ENCODE measurements around the gene CTCFL. TPM values are rescaled to one million over a fixed set of nuclear protein-coding genes. Genes with fewer than 3 reads are reported as not detected.

CTCFL gene
- total RNA-seq, 1 donor from 2014 or later: 0.21 TPM

- DNase-seq (ENCODE audit: low spot score): no peak
- Mint-ChIP-seq H3K27ac (ENCODE audit: unreplicated experiment) (no peak overlapping the region), H3K36me3 (ENCODE audit: low read depth, unreplicated experiment) (no peaks in the 10 kb centered on the region), H3K4me1 (ENCODE audit: unreplicated experiment) (peaks cover 6% of the 10 kb centered on the region), H3K4me3 (ENCODE audit: unreplicated experiment) (no peak overlapping the region), H3K9me3 (ENCODE audit: unreplicated experiment) (no peaks in the 10 kb centered on the region), H3K27me3 (ENCODE audit: unreplicated experiment) (no peaks in the 10 kb centered on the region)
- TF ChIP-seq, protein P1, sequence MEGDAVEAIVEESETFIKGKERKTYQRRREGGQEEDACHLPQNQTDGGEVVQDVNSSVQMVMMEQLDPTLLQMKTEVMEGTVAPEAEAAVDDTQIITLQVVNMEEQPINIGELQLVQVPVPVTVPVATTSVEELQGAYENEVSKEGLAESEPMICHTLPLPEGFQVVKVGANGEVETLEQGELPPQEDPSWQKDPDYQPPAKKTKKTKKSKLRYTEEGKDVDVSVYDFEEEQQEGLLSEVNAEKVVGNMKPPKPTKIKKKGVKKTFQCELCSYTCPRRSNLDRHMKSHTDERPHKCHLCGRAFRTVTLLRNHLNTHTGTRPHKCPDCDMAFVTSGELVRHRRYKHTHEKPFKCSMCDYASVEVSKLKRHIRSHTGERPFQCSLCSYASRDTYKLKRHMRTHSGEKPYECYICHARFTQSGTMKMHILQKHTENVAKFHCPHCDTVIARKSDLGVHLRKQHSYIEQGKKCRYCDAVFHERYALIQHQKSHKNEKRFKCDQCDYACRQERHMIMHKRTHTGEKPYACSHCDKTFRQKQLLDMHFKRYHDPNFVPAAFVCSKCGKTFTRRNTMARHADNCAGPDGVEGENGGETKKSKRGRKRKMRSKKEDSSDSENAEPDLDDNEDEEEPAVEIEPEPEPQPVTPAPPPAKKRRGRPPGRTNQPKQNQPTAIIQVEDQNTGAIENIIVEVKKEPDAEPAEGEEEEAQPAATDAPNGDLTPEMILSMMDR (IDR thresholded peaks at IDR 0.05; ENCODE audit: unreplicated experiment): no peak
These were observed 41.5 kb downstream of the CTCFL start for GRCh38 chr20:57483287-57484050.

DNA sequence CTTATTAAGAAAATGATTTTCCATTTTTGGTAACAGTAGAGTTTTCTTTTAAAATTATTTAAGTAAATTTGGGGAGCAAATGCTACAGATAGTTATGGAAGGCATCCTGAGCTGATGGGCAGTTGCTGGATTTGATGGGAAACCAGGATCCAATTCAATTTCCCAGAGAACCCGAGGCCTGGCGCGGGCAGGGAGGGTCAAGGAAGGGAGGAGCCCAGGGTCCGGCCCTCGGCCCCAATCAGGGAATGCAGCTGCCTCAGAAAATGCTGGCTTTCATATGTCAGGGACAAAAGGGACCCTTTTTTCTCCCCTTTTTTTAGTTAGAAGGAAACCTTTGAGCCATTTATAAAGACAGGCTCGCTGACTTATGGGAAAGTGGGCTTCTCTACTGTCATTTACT, 42.1 kb downstream of the CTCFL start:
- H3K36me3 Mint-ChIP-seq (ENCODE audit: low read depth, unreplicated experiment): no peaks in the 10 kb centered on the region

DNA sequence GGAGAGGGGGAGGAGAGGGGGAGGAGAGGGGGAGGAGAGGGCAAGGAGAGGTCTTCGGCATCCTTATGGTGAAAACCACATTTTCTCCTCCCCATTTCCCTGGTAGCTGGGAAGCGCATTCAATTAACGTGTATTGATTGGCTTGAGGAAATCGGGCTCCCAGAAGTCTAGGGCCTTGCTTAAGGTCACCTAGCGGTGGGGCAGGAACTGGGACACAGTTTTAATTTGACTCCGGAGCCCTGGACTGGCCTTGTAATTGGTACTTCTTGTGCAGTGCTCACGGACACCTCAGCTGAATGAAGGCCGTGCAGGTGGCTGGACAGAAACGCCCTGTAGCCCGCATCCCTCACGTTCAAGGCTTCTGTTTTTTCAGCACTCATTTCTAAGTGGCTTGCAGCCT, 42.8 kb downstream of the CTCFL start:
- TF ChIP-seq, protein P1 (IDR thresholded peaks at IDR 0.05; ENCODE audit: unreplicated experiment): no peak
- Mint-ChIP-seq H3K36me3 (ENCODE audit: low read depth, unreplicated experiment) (no peaks in the 10 kb centered on the region), H3K4me3 (ENCODE audit: unreplicated experiment) (no peak overlapping the region), H3K27ac (ENCODE audit: unreplicated experiment) (no peak overlapping the region), H3K9me3 (ENCODE audit: unreplicated experiment) (no peaks in the 10 kb centered on the region), H3K27me3 (ENCODE audit: unreplicated experiment) (no peaks in the 10 kb centered on the region), H3K4me1 (ENCODE audit: unreplicated experiment) (peaks cover 6% of the 10 kb centered on the region)
- no peak for DNase-seq (ENCODE audit: low spot score)

More for the DNA sequence above, 42.1 kb downstream of the CTCFL start:
- no peak for DNase-seq (ENCODE audit: low spot score)
- Mint-ChIP-seq H3K9me3 (ENCODE audit: unreplicated experiment) (no peaks in the 10 kb centered on the region), H3K4me3 (ENCODE audit: unreplicated experiment) (no peak overlapping the region), H3K4me1 (ENCODE audit: unreplicated experiment) (peaks cover 6% of the 10 kb centered on the region), H3K27me3 (ENCODE audit: unreplicated experiment) (no peaks in the 10 kb centered on the region), H3K27ac (ENCODE audit: unreplicated experiment) (no peak overlapping the region)
- TF ChIP-seq, protein P1 (IDR thresholded peaks at IDR 0.05; ENCODE audit: unreplicated experiment): no peak

- Mint-ChIP-seq H3K27ac (ENCODE audit: unreplicated experiment) (no peak overlapping the region), H3K27me3 (ENCODE audit: unreplicated experiment) (no peaks in the 10 kb centered on the region), H3K36me3 (ENCODE audit: low read depth, unreplicated experiment) (no peaks in the 10 kb centered on the region), H3K9me3 (ENCODE audit: unreplicated experiment) (no peaks in the 10 kb centered on the region), H3K4me3 (ENCODE audit: unreplicated experiment) (no peak overlapping the region), H3K4me1 (ENCODE audit: unreplicated experiment) (peaks cover 6% of the 10 kb centered on the region)
- no peak for DNase-seq (ENCODE audit: low spot score)
- TF ChIP-seq, protein P1 (IDR thresholded peaks at IDR 0.05; ENCODE audit: unreplicated experiment): no peak
These were observed 43.6 kb downstream of the CTCFL start for GRCh38 chr20:57481281-57481711.

DNA sequence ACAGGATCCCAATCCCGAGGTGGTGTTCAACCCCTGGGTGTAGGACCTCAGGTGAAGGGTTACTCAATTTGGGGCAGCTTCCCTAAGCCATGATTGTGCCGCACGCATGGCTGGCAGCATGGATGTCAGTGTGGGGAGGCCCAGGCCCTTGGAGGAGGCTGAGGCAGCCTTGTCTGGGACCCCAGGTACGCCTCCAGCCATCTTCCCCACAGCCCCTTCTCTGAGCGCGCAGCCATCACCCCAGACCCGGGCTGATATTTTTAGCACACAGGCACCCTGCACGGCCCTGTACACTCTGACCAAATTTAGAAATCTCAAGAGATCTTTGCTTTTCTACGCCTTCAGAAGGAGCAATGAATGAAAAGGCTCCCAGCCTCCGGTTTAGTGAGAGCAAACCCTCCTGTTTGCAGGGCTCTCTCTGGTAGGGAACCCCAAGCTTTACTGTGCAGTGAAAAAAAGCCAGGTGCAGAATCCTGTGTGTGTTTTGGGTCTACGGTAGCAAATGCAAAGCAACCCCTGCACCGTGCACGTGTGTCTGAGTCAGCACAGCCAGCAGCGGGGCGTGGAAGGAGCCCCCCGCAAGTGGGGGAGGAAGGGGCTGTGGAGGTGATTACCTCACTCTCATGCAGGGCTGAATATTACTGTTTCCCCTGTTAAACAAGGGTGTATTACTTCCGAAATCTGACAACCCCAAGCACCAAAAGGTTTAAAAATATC, 44.3 kb downstream of the CTCFL start:
- no peak for DNase-seq (ENCODE audit: low spot score)
- H3K36me3 Mint-ChIP-seq (ENCODE audit: low read depth, unreplicated experiment): no peaks in the 10 kb centered on the region
- no peaks in the 10 kb centered on the region for H3K9me3 Mint-ChIP-seq (ENCODE audit: unreplicated experiment)
- no peaks in the 10 kb centered on the region for H3K27me3 Mint-ChIP-seq (ENCODE audit: unreplicated experiment)
- peaks cover 6% of the 10 kb centered on the region for H3K4me1 Mint-ChIP-seq (ENCODE audit: unreplicated experiment)
- no peak overlapping the region for H3K27ac Mint-ChIP-seq (ENCODE audit: unreplicated experiment)
- H3K4me3 Mint-ChIP-seq (ENCODE audit: unreplicated experiment): no peak overlapping the region
- TF ChIP-seq, protein P1 (IDR thresholded peaks at IDR 0.05; ENCODE audit: unreplicated experiment): no peak

All from endothelial cell (in vitro differentiated cells).